Thoracic aorta (tissue), 2 donors: ENCODE measurements around the gene RUBCNL. TPM values are rescaled to one million over a fixed set of nuclear protein-coding genes. Genes with fewer than 3 reads are reported as not detected.
A peak's percentile ranks its signal among the peaks of the same experiment; 100 is the strongest.

Source experiments
- ATAC-seq: fragments of 150-250 bp; one replicate; pipeline ENCODE4 v1.8.0; 2017; ENCODE audit warnings: low read depth; ENCODE audit not compliant: insufficient number of reproducible peaks, low FRiP score
- DNase-seq: peaks from one replicate; pipeline ENCODE4 v3.0.0-alpha.2; 2020; ENCODE audit warnings: low spot score
- H3K27ac ChIP-seq, 2 donors: fragments of 200-600 bp; sonication (generic); 1 replicate in 1 of 2; 2 replicates in 1 of 2; pipeline ENCODE4 v1.5.1; 2016; ENCODE audit warnings: mild to moderate bottlenecking in 2 of 2, moderate library complexity in 2 of 2
- H3K27me3 ChIP-seq: fragments of 200-600 bp; sonication (generic); replicated peaks from 2 replicates; pipeline ENCODE4 v1.6.0; 2016; ENCODE audit warnings: mild to moderate bottlenecking; ENCODE audit not compliant: insufficient read depth
- H3K36me3 ChIP-seq: fragments of 200-600 bp; sonication (generic); one replicate; pipeline ENCODE4 v1.5.1; 2016
- H3K4me1 ChIP-seq, 2 donors: fragments of 200-600 bp; sonication (generic); 1 replicate in 1 of 2; 2 replicates in 1 of 2; pipeline versions ENCODE4 v1.5.1 to v1.6.0; 2016; ENCODE audit warnings: low read depth in 2 of 2, mild to moderate bottlenecking in 1 of 2; ENCODE audit not compliant: control insufficient read depth in 1 of 2
- H3K4me3 ChIP-seq: fragments of 200-600 bp; sonication (generic); 2 replicates; pipeline ENCODE4 v1.5.1; 2016; ENCODE audit warnings: mild to moderate bottlenecking
- H3K9me3 ChIP-seq: fragments of 200-600 bp; sonication (generic); 2 replicates; pipeline ENCODE4 v1.5.1; 2016
- CTCF ChIP-seq: fragments of 200-600 bp; sonication (generic); IDR thresholded peaks from one replicate; pipeline ENCODE4 v1.5.1; 2019; ENCODE audit warnings: antibody characterized with exemption
- total RNA-seq, 2 donors: library from RNA; depleted of rRNA; stranded (reverse); fragments of >200 nt; gene quantifications; one replicate each; pipeline versions ENCODE4 v1.1.0 to v1.2.3, GENCODE V29; 2016

Gene RUBCNL
- total RNA-seq, 2 donors from 2014 or later: 7.3 to 14.0 TPM

GRCh38 chr13:46321494-46322225 lies 65.4 kb downstream of the RUBCNL start:
- Histone ChIP-seq H3K9me3 (no peaks in the 10 kb centered on the region), H3K27ac (no peak overlapping the region), H3K4me3 (no peak overlapping the region), H3K27me3 (no peaks in the 10 kb centered on the region), H3K4me1 (no peaks in the 10 kb centered on the region), H3K36me3 (no peaks in the 10 kb centered on the region)
- no peak for ATAC-seq
- TF ChIP-seq CTCF: peak; percentile 66
- DNase-seq: no peak

- Histone ChIP-seq H3K27me3 (no peaks in the 10 kb centered on the region), H3K27ac (no peak overlapping the region), H3K4me3 (no peak overlapping the region), H3K36me3 (no peaks in the 10 kb centered on the region), H3K9me3 (no peaks in the 10 kb centered on the region), H3K4me1 (no peaks in the 10 kb centered on the region)
- DNase-seq: no peak
- TF ChIP-seq CTCF: no peak
- ATAC-seq: no peak
Observed at GRCh38 chr13:46320821-46321220, 66.2 kb downstream of the RUBCNL start.

DNA sequence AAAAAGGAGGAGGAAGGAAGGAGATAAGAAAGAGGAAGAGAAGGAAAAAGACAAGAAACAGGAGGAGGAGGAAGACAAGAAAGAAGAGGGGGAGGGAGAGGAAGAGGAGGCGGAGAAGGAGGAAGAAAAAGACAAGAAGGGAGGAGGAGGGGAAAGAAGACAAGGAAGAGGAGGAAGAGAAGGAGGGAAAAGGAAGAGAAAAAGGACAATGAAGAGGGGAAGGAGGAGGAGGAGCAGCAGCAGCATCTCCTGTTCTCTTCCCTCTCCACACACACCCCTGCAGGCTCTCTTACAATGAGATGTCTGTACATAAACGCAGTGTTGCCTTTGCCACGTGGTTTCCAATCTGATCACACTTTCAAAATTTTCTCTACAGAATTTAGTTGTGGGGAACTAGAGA lies 66.6 kb downstream of the RUBCNL start:
- no peak for TF ChIP-seq CTCF
- Histone ChIP-seq H3K4me1 (no peaks in the 10 kb centered on the region), H3K9me3 (no peaks in the 10 kb centered on the region), H3K27me3 (no peaks in the 10 kb centered on the region), H3K36me3 (no peaks in the 10 kb centered on the region), H3K4me3 (no peak overlapping the region), H3K27ac (no peak overlapping the region)
- DNase-seq (no peak), ATAC-seq (no peak)

DNA sequence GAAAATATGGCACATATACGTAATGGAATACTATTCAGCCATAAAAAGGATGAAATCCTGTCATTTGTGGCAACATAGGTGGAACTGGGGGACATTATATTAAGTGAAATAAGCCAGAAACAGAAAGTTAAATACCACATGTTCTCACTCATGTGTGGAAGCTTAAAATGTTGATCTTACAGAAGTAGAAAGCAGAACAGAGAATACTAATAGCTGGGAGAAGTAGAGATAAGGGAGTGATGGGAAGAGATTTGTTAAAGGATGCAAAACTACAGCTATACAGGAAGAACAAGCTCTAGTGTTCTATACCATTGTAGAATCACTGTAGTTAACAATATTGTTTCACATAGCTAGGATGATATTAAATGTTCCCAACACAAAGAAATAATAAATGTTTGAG lies 68.1 kb downstream of the RUBCNL start:
- TF ChIP-seq CTCF: no peak
- Histone ChIP-seq H3K27ac (no peak overlapping the region), H3K9me3 (no peaks in the 10 kb centered on the region), H3K27me3 (no peaks in the 10 kb centered on the region), H3K4me3 (no peak overlapping the region), H3K4me1 (no peaks in the 10 kb centered on the region), H3K36me3 (no peaks in the 10 kb centered on the region)
- no peak for ATAC-seq
- no peak for DNase-seq

- Histone ChIP-seq H3K27ac (no peak overlapping the region), H3K4me1 (no peaks in the 10 kb centered on the region), H3K4me3 (no peak overlapping the region), H3K9me3 (no peaks in the 10 kb centered on the region), H3K36me3 (no peaks in the 10 kb centered on the region), H3K27me3 (no peaks in the 10 kb centered on the region)
- TF ChIP-seq CTCF: no peak
- ATAC-seq (no peak), DNase-seq (no peak)
Observed at GRCh38 chr13:46317120-46317519, 69.9 kb downstream of the RUBCNL start.
